ENCODE results near the gene FHOD3. TPM values are rescaled to one million over a fixed set of nuclear protein-coding genes. Genes with fewer than 3 reads are reported as not detected.

The FHOD3 gene
- total and polyA plus RNA-seq, 10 donors = 1.2 to 2.7 (median 1.9) TPM

GRCh38 chr18:36298126-36298741 is 721 bp downstream of the FHOD3 start:
- TF ChIP-seq POLR2A (IDR thresholded peaks at IDR 0.05) (no peak), CTCF (IDR thresholded peaks at IDR 0.05 in 8 of 11, conservative IDR thresholded peaks at IDR 0.05 in 3 of 11) (no peak), POLR2AphosphoS5 (IDR thresholded peaks at IDR 0.05) (no peak)
- Histone ChIP-seq H3K9me3 (no peaks in the 10 kb centered on the region), H3K4me3 (peak overlapping the region; percentile 40 to 79 (median 57)), H3K4me1 (peaks cover 8 to 33% (median 23%) of the 10 kb centered on the region in 6 donors), H3K36me3 (no peaks in the 10 kb centered on the region), H3K27ac (no peak overlapping the region), H3K27me3 (replicated peaks in 1 of 7) (peaks cover 0 to 87% (median 49%) of the 10 kb centered on the region in 7 donors)
- WGBS, 5 donors = 2 to 4% (median 3%) methylated on average over 39 to 67 of the region's 67 CpGs
- peak; percentile 78 for DNase-seq
- intact Hi-C loops (cut with DNase I; ENCODE audit: low total_unique reads) = no loop called here

- intact Hi-C loops (cut with DNase I; ENCODE audit: low total_unique reads) = no loop called here
- Histone ChIP-seq H3K27me3 (replicated peaks in 1 of 7) (peaks cover 0 to 94% (median 54%) of the 10 kb centered on the region in 7 donors), H3K36me3 (no peaks in the 10 kb centered on the region), H3K9me3 (no peaks in the 10 kb centered on the region), H3K4me3 (peak overlapping the region in 1 of 8 donors; percentile 51), H3K27ac (no peak overlapping the region), H3K4me1 (peaks cover 8 to 33% (median 23%) of the 10 kb centered on the region in 6 donors)
- TF ChIP-seq CTCF (IDR thresholded peaks at IDR 0.05 in 8 of 11, conservative IDR thresholded peaks at IDR 0.05 in 3 of 11) = no peak
- WGBS, 5 donors = 89 to 92% (median 89%) methylated on average over 6 of the region's 6 CpGs
- no peak for DNase-seq
These were observed 1.5 kb downstream of the FHOD3 start for GRCh38 chr18:36299015-36299414.

- 84 to 91% (median 89%) methylated on average over 6 of the region's 6 CpGs for WGBS, 5 donors
- H3K4me3 ChIP-seq = no peak overlapping the region
- H3K4me1 ChIP-seq = peaks cover 8 to 33% (median 23%) of the 10 kb centered on the region in 6 donors
- no peak overlapping the region for H3K27ac ChIP-seq
- no peak for TF ChIP-seq POLR2A (IDR thresholded peaks at IDR 0.05)
- TF ChIP-seq POLR2AphosphoS5 (IDR thresholded peaks at IDR 0.05) = no peak
- no peak for TF ChIP-seq CTCF (IDR thresholded peaks at IDR 0.05 in 8 of 11, conservative IDR thresholded peaks at IDR 0.05 in 3 of 11)
- intact Hi-C loops (cut with DNase I; ENCODE audit: low total_unique reads) = no loop called here
- no peaks in the 10 kb centered on the region for H3K9me3 ChIP-seq
- peaks cover 0 to 89% (median 56%) of the 10 kb centered on the region in 7 donors for H3K27me3 ChIP-seq (replicated peaks in 1 of 7)
- no peak for DNase-seq
- no peaks in the 10 kb centered on the region for H3K36me3 ChIP-seq
These were observed 2.7 kb downstream of the FHOD3 start for GRCh38 chr18:36300211-36300610.

- peaks cover 0 to 87% (median 45%) of the 10 kb centered on the region in 7 donors for H3K27me3 ChIP-seq (replicated peaks in 1 of 7)
- intact Hi-C loops (cut with DNase I; ENCODE audit: low total_unique reads) = no loop called here
- H3K27ac ChIP-seq = no peak overlapping the region
- H3K36me3 ChIP-seq = no peaks in the 10 kb centered on the region
- no peak overlapping the region for H3K4me3 ChIP-seq
- DNase-seq = no peak
- H3K4me1 ChIP-seq = peaks cover 4 to 22% (median 16%) of the 10 kb centered on the region in 6 donors
- TF ChIP-seq POLR2AphosphoS5 (IDR thresholded peaks at IDR 0.05) (no peak), CTCF (IDR thresholded peaks at IDR 0.05 in 8 of 11, conservative IDR thresholded peaks at IDR 0.05 in 3 of 11) (no peak), POLR2A (IDR thresholded peaks at IDR 0.05) (no peak)
- no peaks in the 10 kb centered on the region for H3K9me3 ChIP-seq
- WGBS, 5 donors = 71 to 88% (median 76%) methylated on average over 5 of the region's 5 CpGs
These were observed 4.4 kb downstream of the FHOD3 start for GRCh38 chr18:36301884-36302283.

Measured in spleen (tissue), 11 donors.